T-cell (primary cell): ENCODE data around the gene NINJ1. TPM values are rescaled to one million over a fixed set of nuclear protein-coding genes. Genes with fewer than 3 reads are reported as not detected.

Experiments used
- ATAC-seq, 4 experiments: fragments of 200-7000 bp in 3 of 4; fragments of 150-1000 bp in 1 of 4; cut with Tn5 transposase; replicated peaks in 1 of 4; 1 replicate in 3 of 4; 2 replicates in 1 of 4; pipeline ENCODE4 v1.10.0; 2021; ENCODE audit warnings: moderate library complexity in 3 of 4, mild to moderate bottlenecking in 2 of 4, moderate number of reproducible peaks in 1 of 4
- CTCF ChIA-PET, 2 donors: fragments of 300-600 bp; sonication (Branson Sonifier 250); formaldehyde crosslinking; loops; one replicate each; lab custom pipeline; 2022; ENCODE audit warnings: antibody characterized with exemption in 2 of 2; lab: Charles Lee
- POLR2A ChIA-PET, 2 donors: fragments of 300-600 bp; sonication (Branson Sonifier 250); formaldehyde crosslinking; loops; one replicate each; lab custom pipeline; 2022; ENCODE audit warnings: antibody characterized with exemption in 2 of 2; lab: Charles Lee
- DNase-seq, 35 experiments: peaks; one replicate each; pipeline versions ENCODE4 v3.0.0 to v3.0.0-alpha.2; 2013 to 2023
- H3K27ac ChIP-seq: one replicate; pipeline ENCODE4 v1.5.1; 2013; ENCODE audit warnings: low read length
- H3K27me3 ChIP-seq, 2 experiments: replicated peaks in 1 of 2; 1 replicate in 1 of 2; 2 replicates in 1 of 2; pipeline versions ENCODE4 v1.6.1 to v1.7.0; 2013; ENCODE audit warnings: low read length in 1 of 2, mixed read lengths in 1 of 2; ENCODE audit not compliant: control insufficient read depth in 2 of 2, insufficient read depth in 2 of 2; ENCODE audit errors: extremely low read depth in 1 of 2
- H3K36me3 ChIP-seq, 2 donors: 1 replicate in 1 of 2; 2 replicates in 1 of 2; pipeline versions ENCODE4 v1.6.1 to v1.7.0; 2013; ENCODE audit warnings: low read length in 1 of 2; ENCODE audit not compliant: control insufficient read depth in 2 of 2, insufficient read depth in 1 of 2; ENCODE audit errors: extremely low read depth in 1 of 2
- H3K4me1 ChIP-seq, 2 experiments: 1 replicate in 1 of 2; 2 replicates in 1 of 2; pipeline versions ENCODE4 v1.6.1 to v1.7.0; 2013; ENCODE audit warnings: low read length in 2 of 2, mixed read lengths in 1 of 2; ENCODE audit not compliant: insufficient read depth in 2 of 2, control insufficient read depth in 1 of 2; ENCODE audit errors: extremely low read depth in 1 of 2
- H3K4me3 ChIP-seq, 2 donors: 1 replicate in 1 of 2; 2 replicates in 1 of 2; pipeline versions ENCODE4 v1.5.1 to v1.7.0; 2013; ENCODE audit warnings: mild to moderate bottlenecking in 2 of 2, low read length in 1 of 2, moderate library complexity in 1 of 2; ENCODE audit not compliant: control insufficient read depth in 1 of 2; ENCODE audit errors: extremely low read depth in 1 of 2
- H3K9me3 ChIP-seq: 2 replicates; pipeline ENCODE4 v1.7.0; 2013
- H3K27ac Mint-ChIP-seq, 2 donors: one replicate each; pipeline ENCODE4 v1.8.0; 2020 to 2021; ENCODE audit warnings: mild to moderate bottlenecking in 2 of 2, mixed read lengths in 2 of 2
- H3K27me3 Mint-ChIP-seq, 2 donors: one replicate each; pipeline ENCODE4 v1.8.0; 2021 to 2022; ENCODE audit warnings: mixed read lengths in 2 of 2
- H3K36me3 Mint-ChIP-seq: one replicate; pipeline ENCODE4 v1.8.0; 2021; ENCODE audit warnings: mixed read lengths
- H3K4me1 Mint-ChIP-seq, 3 donors: one replicate each; pipeline ENCODE4 v1.8.0; 2020 to 2022; ENCODE audit warnings: mixed read lengths in 3 of 3, mild to moderate bottlenecking in 1 of 3
- H3K4me3 Mint-ChIP-seq, 3 donors: one replicate each; pipeline ENCODE4 v1.8.0; 2020 to 2022; ENCODE audit warnings: mild to moderate bottlenecking in 3 of 3, mixed read lengths in 3 of 3, moderate library complexity in 3 of 3
- H3K9me3 Mint-ChIP-seq, 3 donors: one replicate each; pipeline ENCODE4 v1.8.0; 2020 to 2022; ENCODE audit warnings: mixed read lengths in 3 of 3
- WGBS: methylation state at CpG from one replicate; pipeline ENCODE4 v1.1.5; 2013; ENCODE audit warnings: missing lambda C conversion rate; ENCODE audit not compliant: insufficient coverage; 5-methylcytosine and 5-hydroxymethylcytosine counted together
- total RNA-seq, 35 experiments: library from RNA in 6 of 35; stranded (reverse) in 6 of 35; fragments of 120-200 nt in 1 of 35; gene quantifications; one replicate each; pipeline versions ENCODE4 v1.2.1 to v1.2.4 and lab custom pipeline; 2013 to 2026

The NINJ1 gene
- total RNA-seq, 5 donors from 2014 or later (not counting 1 experiment from before 2014, with no cell fraction given): 29.2 to 110 (median 32.0) TPM

GRCh38 chr9:93132287-93132927 is 1.6 kb downstream of the NINJ1 start:
- Mint-ChIP-seq H3K4me1 (peaks cover 61 to 70% (median 68%) of the 10 kb centered on the region in 3 donors), H3K9me3 (no peaks in the 10 kb centered on the region), H3K27ac (peak overlapping the region; percentile 76 to 84), H3K36me3 (no peaks in the 10 kb centered on the region), H3K4me3 (peak overlapping the region; percentile 87), H3K27me3 (no peaks in the 10 kb centered on the region)
- Histone ChIP-seq H3K9me3 (no peaks in the 10 kb centered on the region), H3K4me1 (peaks cover 16 to 78% of the 10 kb centered on the region in 2 experiments), H3K27ac (peak overlapping the region; percentile 18), H3K36me3 (peaks cover 0 to 7% of the 10 kb centered on the region in 2 donors), H3K4me3 (peak overlapping the region; percentile 76 to 90), H3K27me3 (peaks cover 0 to 6% of the 10 kb centered on the region in 2 experiments)
- no peak for DNase-seq
- ChIA-PET POLR2A (no interaction called here), CTCF (no interaction called here)
- ATAC-seq: no peak
- WGBS: 52% methylated on average over 3 of the region's 12 CpGs

GRCh38 chr9:93131599-93132286 is 2.3 kb downstream of the NINJ1 start:
- ChIA-PET CTCF (no interaction called here), POLR2A (no interaction called here)
- H3K36me3 ChIP-seq: peaks cover 0 to 7% of the 10 kb centered on the region in 2 donors
- Mint-ChIP-seq H3K4me3 (peak overlapping the region; percentile 87), H3K9me3 (no peaks in the 10 kb centered on the region), H3K36me3 (no peaks in the 10 kb centered on the region), H3K4me1 (peaks cover 68 to 73% (median 72%) of the 10 kb centered on the region in 3 donors), H3K27me3 (no peaks in the 10 kb centered on the region), H3K27ac (peak overlapping the region; percentile 76 to 84)
- peaks cover 0 to 6% of the 10 kb centered on the region in 2 experiments for H3K27me3 ChIP-seq
- H3K9me3 ChIP-seq: no peaks in the 10 kb centered on the region
- ATAC-seq (no peak), DNase-seq (no peak)
- H3K4me1 ChIP-seq: peaks cover 18 to 80% of the 10 kb centered on the region in 2 experiments
- peak overlapping the region; percentile 18 for H3K27ac ChIP-seq
- peak overlapping the region in 1 of 2 donors; percentile 18 for H3K4me3 ChIP-seq
- WGBS: 93% methylated on average over 6 of the region's 13 CpGs

- H3K9me3 ChIP-seq: no peaks in the 10 kb centered on the region
- Mint-ChIP-seq H3K4me3 (peak overlapping the region in 1 of 3 donors; percentile 87), H3K27me3 (no peaks in the 10 kb centered on the region), H3K27ac (peak overlapping the region; percentile 68 to 84), H3K4me1 (peaks cover 73 to 76% (median 75%) of the 10 kb centered on the region in 3 donors), H3K36me3 (no peaks in the 10 kb centered on the region), H3K9me3 (no peaks in the 10 kb centered on the region)
- H3K27me3 ChIP-seq: peaks cover 0 to 6% of the 10 kb centered on the region in 2 experiments
- ChIA-PET CTCF (no interaction called here), POLR2A (no interaction called here)
- H3K27ac ChIP-seq: peak overlapping the region; percentile 18
- DNase-seq (no peak), ATAC-seq (no peak)
- H3K4me3 ChIP-seq: no peak overlapping the region
- H3K4me1 ChIP-seq: peaks cover 24 to 88% of the 10 kb centered on the region in 2 experiments
- H3K36me3 ChIP-seq: peaks cover 0 to 7% of the 10 kb centered on the region in 2 donors
- WGBS: 88% methylated on average over 14 of the region's 15 CpGs
These were observed 3.1 kb downstream of the NINJ1 start for GRCh38 chr9:93130861-93131481.

- peaks cover 1% of the 10 kb centered on the region for H3K36me3 Mint-ChIP-seq
- POLR2A ChIA-PET: interaction anchor here (0.6 kb wide), 2 partner anchors 12 to 102 kb away, joined by 3 read pairs; no protein-coding TSS in a partner anchor
- peaks cover 0 to 3% of the 10 kb centered on the region in 2 experiments for H3K27me3 ChIP-seq
- H3K9me3 Mint-ChIP-seq: no peaks in the 10 kb centered on the region
- peaks cover 22 to 92% of the 10 kb centered on the region in 2 experiments for H3K4me1 ChIP-seq
- H3K4me1 Mint-ChIP-seq: peaks cover 77 to 80% (median 77%) of the 10 kb centered on the region in 3 donors
- no peaks in the 10 kb centered on the region for H3K9me3 ChIP-seq
- peaks cover 4 to 11% of the 10 kb centered on the region in 2 donors for H3K36me3 ChIP-seq
- no peak for DNase-seq
- H3K4me3 ChIP-seq: no peak overlapping the region
- ATAC-seq: no peak
- peak overlapping the region; percentile 68 to 84 for H3K27ac Mint-ChIP-seq
- H3K27me3 Mint-ChIP-seq: no peaks in the 10 kb centered on the region
- H3K27ac ChIP-seq: no peak overlapping the region
- H3K4me3 Mint-ChIP-seq: peak overlapping the region in 1 of 3 donors; percentile 34
- WGBS: 91% methylated on average over 8 of the region's 11 CpGs
- CTCF ChIA-PET: interaction anchor here (0.6 to 1.0 kb wide), 2 partner anchors 13 to 21 kb away, joined by 3 to 6 read pairs; no protein-coding TSS in a partner anchor
These were observed 4.2 kb downstream of the NINJ1 start for GRCh38 chr9:93129691-93130500.

GRCh38 chr9:93129286-93129685 is 4.8 kb downstream of the NINJ1 start:
- H3K36me3 ChIP-seq: peaks cover 8 to 11% of the 10 kb centered on the region in 2 donors
- no peak overlapping the region for H3K27ac ChIP-seq
- ATAC-seq: no peak
- CTCF ChIA-PET: interaction anchor here (0.6 to 1.0 kb wide), 2 partner anchors 12 to 20 kb away, joined by 3 to 6 read pairs; no protein-coding TSS in a partner anchor
- Mint-ChIP-seq H3K4me1 (peaks cover 76 to 80% (median 77%) of the 10 kb centered on the region in 3 donors), H3K4me3 (no peak overlapping the region), H3K36me3 (peaks cover 6% of the 10 kb centered on the region), H3K27me3 (no peaks in the 10 kb centered on the region), H3K27ac (peak overlapping the region; percentile 61 to 64), H3K9me3 (no peaks in the 10 kb centered on the region)
- POLR2A ChIA-PET: interaction anchor here (0.6 kb wide), 3 partner anchors 23 to 101 kb away, joined by 3 to 11 read pairs (median 7); no protein-coding TSS in a partner anchor
- no peak for DNase-seq
- H3K27me3 ChIP-seq: no peaks in the 10 kb centered on the region
- H3K4me1 ChIP-seq: peaks cover 21 to 92% of the 10 kb centered on the region in 2 experiments
- 91% methylated on average over 6 of the region's 8 CpGs for WGBS
- H3K9me3 ChIP-seq: no peaks in the 10 kb centered on the region
- no peak overlapping the region for H3K4me3 ChIP-seq
